Measurements from ENCODE around the gene EPHB3.
A peak's percentile ranks its signal among the peaks of the same experiment; 100 is the strongest.

DNA sequence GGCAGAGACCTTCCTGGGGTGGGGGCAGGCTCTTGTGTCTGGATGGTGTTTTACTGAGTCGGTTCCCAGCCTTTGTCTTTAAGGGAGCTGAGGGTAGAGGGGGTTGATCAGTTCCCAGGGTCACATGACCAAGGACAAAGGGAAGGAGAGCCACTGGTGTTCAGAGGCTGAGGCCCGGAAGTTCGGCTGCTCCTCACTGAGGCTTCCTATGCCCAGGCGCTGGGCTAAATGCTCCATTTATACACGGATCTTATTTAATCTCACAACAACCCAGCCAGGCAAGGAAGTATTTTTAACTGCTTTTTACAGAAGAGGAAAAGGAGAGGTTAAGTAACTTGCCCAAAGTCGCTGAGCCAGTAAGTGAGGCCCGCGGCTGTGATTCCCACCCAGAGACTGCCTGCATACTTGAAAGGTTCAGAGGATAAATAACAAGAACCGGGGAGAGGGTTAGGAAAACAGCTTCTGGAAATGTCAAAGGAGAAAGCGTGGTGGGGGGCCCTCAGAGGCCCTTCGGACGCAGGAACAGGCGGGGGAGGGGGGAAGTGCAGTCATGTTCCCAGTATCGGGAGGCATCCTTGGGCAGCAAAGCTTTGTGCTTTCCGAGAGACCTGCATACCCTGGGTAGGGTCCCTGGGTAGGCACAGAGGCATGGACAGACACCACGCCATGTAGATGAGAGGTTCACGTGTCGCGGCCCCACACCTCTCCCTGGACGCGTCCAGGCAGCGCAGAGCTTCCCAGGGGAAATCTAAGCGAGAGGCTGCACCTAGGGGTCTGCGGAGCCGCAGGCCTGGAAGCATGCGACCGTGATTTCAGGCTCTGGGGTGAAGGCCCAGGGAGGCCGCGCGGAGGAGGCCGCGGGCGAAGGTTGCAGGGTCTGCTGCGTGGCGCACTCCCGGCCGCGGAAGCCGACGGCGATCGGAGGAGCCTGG is 21.3 kb downstream of the EPHB3 start:
- TF ChIP-seq, protein P1, sequence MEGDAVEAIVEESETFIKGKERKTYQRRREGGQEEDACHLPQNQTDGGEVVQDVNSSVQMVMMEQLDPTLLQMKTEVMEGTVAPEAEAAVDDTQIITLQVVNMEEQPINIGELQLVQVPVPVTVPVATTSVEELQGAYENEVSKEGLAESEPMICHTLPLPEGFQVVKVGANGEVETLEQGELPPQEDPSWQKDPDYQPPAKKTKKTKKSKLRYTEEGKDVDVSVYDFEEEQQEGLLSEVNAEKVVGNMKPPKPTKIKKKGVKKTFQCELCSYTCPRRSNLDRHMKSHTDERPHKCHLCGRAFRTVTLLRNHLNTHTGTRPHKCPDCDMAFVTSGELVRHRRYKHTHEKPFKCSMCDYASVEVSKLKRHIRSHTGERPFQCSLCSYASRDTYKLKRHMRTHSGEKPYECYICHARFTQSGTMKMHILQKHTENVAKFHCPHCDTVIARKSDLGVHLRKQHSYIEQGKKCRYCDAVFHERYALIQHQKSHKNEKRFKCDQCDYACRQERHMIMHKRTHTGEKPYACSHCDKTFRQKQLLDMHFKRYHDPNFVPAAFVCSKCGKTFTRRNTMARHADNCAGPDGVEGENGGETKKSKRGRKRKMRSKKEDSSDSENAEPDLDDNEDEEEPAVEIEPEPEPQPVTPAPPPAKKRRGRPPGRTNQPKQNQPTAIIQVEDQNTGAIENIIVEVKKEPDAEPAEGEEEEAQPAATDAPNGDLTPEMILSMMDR (IDR thresholded peaks at IDR 0.05), result no peak
- TF ChIP-seq POLR2AphosphoS5 (IDR thresholded peaks at IDR 0.05), result peak in 3 of 4 donors; percentile 72 to 80 (median 74)

Measured in sigmoid colon (tissue), 4 donors.